Upper lobe of left lung (tissue), 6 donors: ENCODE data around the gene MYO3A. TPM values are rescaled to one million over a fixed set of nuclear protein-coding genes. Genes with fewer than 3 reads are reported as not detected.
"Not testable (repeated sequence)": the region's sequence is repeated elsewhere in the genome, so short reads cannot be mapped to it uniquely, and the experiment has no call there.

Experiments
- ATAC-seq, 2 donors: fragments of 200-7000 bp; cut with Tn5 transposase; one replicate each; pipeline ENCODE4 v1.9.1; 2022; ENCODE audit warnings: mild to moderate bottlenecking in 2 of 2, moderate library complexity in 2 of 2; ENCODE audit not compliant: low FRiP score in 2 of 2
- DNase-seq, 2 donors: peaks; one replicate each; pipeline ENCODE4 v3.0.0-alpha.2; 2019 to 2020
- H3K27ac ChIP-seq, 4 donors: fragments of 200-600 bp; sonication (generic); one replicate each; pipeline ENCODE4 v1.5.1; 2016 to 2019
- H3K27me3 ChIP-seq, 4 donors: fragments of 200-600 bp; sonication (generic); one replicate each; pipeline ENCODE4 v1.5.1; 2017 to 2019
- H3K36me3 ChIP-seq, 4 donors: fragments of 200-600 bp; sonication (generic); one replicate each; pipeline ENCODE4 v1.5.1; 2016 to 2019
- H3K4me1 ChIP-seq, 4 donors: fragments of 200-600 bp; sonication (generic); one replicate each; pipeline ENCODE4 v1.5.1; 2018 to 2019
- H3K4me3 ChIP-seq, 4 donors: fragments of 200-600 bp; sonication (generic); one replicate each; pipeline ENCODE4 v1.5.1; 2017 to 2019; ENCODE audit warnings: mild to moderate bottlenecking in 2 of 4, moderate library complexity in 1 of 4
- H3K9me3 ChIP-seq, 4 donors: fragments of 200-600 bp; sonication (generic); one replicate each; pipeline ENCODE4 v1.5.1; 2018 to 2019
- EP300 ChIP-seq, 4 donors: sonication (generic); formaldehyde crosslinking; IDR thresholded peaks; one replicate each; pipeline ENCODE4 v1.5.1; 2017; ENCODE audit warnings: antibody characterized with exemption in 4 of 4, control low read depth in 2 of 4
- POLR2A ChIP-seq, 4 donors: fragments of 450-650 bp; IDR thresholded peaks; one replicate each; pipeline ENCODE4 v1.5.1; 2016 to 2017; ENCODE audit warnings: antibody characterized with exemption in 4 of 4, mild to moderate bottlenecking in 2 of 4
- POLR2AphosphoS5 ChIP-seq, 2 donors: sonication (generic); formaldehyde crosslinking; IDR thresholded peaks; one replicate each; pipeline ENCODE4 v1.5.1; 2017; ENCODE audit warnings: antibody characterized with exemption in 2 of 2
- WGBS, 2 donors: methylation state at CpG; one replicate each; pipeline ENCODE4 v1.1.5; 2017 to 2018; 5-methylcytosine and 5-hydroxymethylcytosine counted together
- total RNA-seq, 6 donors: library from RNA; depleted of rRNA in 4 of 6; stranded (reverse); fragments of >200 nt in 4 of 6; gene quantifications; one replicate each; pipeline versions ENCODE4 v1.1.0 to v1.2.1, GENCODE V29; 2016 to 2021
- TF ChIP-seq, protein P1 (sequence below), 6 experiments: fragments of 450-650 bp in 4 of 6; fragments of 200-600 bp in 2 of 6; sonication (generic) in 2 of 6; IDR thresholded peaks; one replicate each; pipeline ENCODE4 v1.5.1; 2016 to 2019; ENCODE audit warnings: antibody characterized with exemption in 6 of 6
- donor health status: DM: no; HTN: no; CAD: no; lungs with moderate emphysema.
- donor health status: DM: no; HTN: yes; CAD: no; lungs with severe emphysema.

The MYO3A gene
- total RNA-seq, 6 donors from 2014 or later = 0.15 to 0.49 (median 0.47) TPM; not detected in 3

DNA sequence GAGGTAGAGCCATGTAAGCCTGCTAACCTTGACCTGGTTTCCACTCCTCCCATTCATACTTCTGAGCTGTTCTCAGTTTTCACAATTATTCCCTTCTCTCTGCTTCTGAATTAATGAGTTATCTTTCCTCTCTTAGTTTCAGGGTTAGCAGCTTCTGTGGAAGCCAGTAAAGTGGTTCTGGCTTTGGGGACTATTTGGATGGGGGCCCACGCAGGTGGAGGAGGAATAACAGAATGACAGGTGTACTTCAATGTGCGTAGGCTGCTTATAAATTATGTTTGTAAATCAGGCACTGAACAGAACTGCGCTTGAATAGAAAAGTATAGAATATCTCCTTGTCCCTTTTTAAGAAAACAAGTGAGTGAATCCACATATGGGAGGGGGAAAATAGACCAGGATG, 153.6 kb downstream of the MYO3A start:
- DNase-seq (no peak), ATAC-seq (no peak)
- WGBS, 2 donors = 88 to 90% methylated on average over 3 of the region's 3 CpGs
- Histone ChIP-seq H3K36me3 (no peaks in the 10 kb centered on the region), H3K4me3 (no peak overlapping the region), H3K27me3 (no peaks in the 10 kb centered on the region), H3K9me3 (no peaks in the 10 kb centered on the region), H3K27ac (no peak overlapping the region), H3K4me1 (no peaks in the 10 kb centered on the region)
- TF ChIP-seq EP300 (IDR thresholded peaks at IDR 0.05) (no peak), POLR2AphosphoS5 (IDR thresholded peaks at IDR 0.05) (no peak), POLR2A (IDR thresholded peaks at IDR 0.05) (no peak)
- TF ChIP-seq, protein P1, sequence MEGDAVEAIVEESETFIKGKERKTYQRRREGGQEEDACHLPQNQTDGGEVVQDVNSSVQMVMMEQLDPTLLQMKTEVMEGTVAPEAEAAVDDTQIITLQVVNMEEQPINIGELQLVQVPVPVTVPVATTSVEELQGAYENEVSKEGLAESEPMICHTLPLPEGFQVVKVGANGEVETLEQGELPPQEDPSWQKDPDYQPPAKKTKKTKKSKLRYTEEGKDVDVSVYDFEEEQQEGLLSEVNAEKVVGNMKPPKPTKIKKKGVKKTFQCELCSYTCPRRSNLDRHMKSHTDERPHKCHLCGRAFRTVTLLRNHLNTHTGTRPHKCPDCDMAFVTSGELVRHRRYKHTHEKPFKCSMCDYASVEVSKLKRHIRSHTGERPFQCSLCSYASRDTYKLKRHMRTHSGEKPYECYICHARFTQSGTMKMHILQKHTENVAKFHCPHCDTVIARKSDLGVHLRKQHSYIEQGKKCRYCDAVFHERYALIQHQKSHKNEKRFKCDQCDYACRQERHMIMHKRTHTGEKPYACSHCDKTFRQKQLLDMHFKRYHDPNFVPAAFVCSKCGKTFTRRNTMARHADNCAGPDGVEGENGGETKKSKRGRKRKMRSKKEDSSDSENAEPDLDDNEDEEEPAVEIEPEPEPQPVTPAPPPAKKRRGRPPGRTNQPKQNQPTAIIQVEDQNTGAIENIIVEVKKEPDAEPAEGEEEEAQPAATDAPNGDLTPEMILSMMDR (IDR thresholded peaks at IDR 0.05) = no peak

DNA sequence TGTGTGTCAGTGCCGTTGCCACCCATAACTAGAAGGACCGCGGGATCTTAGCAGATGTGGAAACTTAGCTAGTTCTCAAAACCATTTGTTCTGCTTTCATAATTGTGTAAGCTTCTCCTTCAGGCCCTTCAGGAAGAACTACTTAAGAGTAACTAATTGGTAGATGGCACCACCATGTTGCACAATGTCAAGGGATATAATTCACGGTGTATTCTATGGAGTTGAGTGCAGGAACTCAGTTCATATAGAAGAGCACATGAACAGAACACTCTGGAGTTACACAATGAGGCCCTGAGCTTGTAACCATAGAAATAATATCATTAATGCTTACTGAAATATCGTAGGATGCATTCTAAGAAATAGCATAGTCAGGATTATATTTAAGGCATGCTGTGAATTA, 156.0 kb downstream of the MYO3A start:
- TF ChIP-seq, protein P1 (IDR thresholded peaks at IDR 0.05) = no peak
- TF ChIP-seq POLR2AphosphoS5 (IDR thresholded peaks at IDR 0.05) (no peak), POLR2A (IDR thresholded peaks at IDR 0.05) (no peak), EP300 (IDR thresholded peaks at IDR 0.05) (no peak)
- no peaks in the 10 kb centered on the region for H3K27me3 ChIP-seq
- ATAC-seq = no peak
- no peak for DNase-seq
- H3K27ac ChIP-seq = no peak overlapping the region
- H3K4me1 ChIP-seq = no peaks in the 10 kb centered on the region
- H3K36me3 ChIP-seq = no peaks in the 10 kb centered on the region
- no peak overlapping the region for H3K4me3 ChIP-seq
- WGBS, 2 donors = 70 to 77% methylated on average over 5 of the region's 5 CpGs
- H3K9me3 ChIP-seq = no peaks in the 10 kb centered on the region

DNA sequence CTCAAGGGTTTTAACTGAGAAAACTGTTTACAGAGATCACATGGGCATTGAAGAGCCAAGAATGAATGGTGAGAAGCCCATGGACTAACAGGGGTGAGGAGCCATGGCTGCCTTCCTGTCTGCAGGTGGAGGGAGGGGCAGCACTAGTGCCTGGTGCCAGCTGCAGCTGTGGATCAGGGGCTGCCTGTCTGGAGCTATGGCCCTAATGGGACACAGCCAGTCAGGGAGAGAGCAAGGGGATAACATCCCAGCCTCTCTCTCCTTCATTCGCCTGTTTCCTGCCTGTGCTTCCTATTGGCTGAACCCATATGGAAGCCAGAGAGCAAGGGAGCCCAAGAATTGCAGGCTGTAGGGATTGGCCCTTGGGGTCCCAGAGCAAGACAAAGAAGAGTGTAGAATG, 156.7 kb downstream of the MYO3A start:
- TF ChIP-seq POLR2AphosphoS5 (IDR thresholded peaks at IDR 0.05) = no peak
- TF ChIP-seq POLR2A (IDR thresholded peaks at IDR 0.05) = no peak
- no peak for TF ChIP-seq EP300 (IDR thresholded peaks at IDR 0.05)
- TF ChIP-seq, protein P1 (IDR thresholded peaks at IDR 0.05) = no peak
- H3K4me1 ChIP-seq = no peaks in the 10 kb centered on the region
- no peaks in the 10 kb centered on the region for H3K27me3 ChIP-seq
- H3K4me3 ChIP-seq = no peak overlapping the region
- H3K9me3 ChIP-seq = no peaks in the 10 kb centered on the region
- 85 to 88% methylated on average over 1 of the region's 1 CpG for WGBS, 2 donors
- no peak overlapping the region for H3K27ac ChIP-seq
- ATAC-seq (no peak), DNase-seq (no peak)
- H3K36me3 ChIP-seq = no peaks in the 10 kb centered on the region

DNA sequence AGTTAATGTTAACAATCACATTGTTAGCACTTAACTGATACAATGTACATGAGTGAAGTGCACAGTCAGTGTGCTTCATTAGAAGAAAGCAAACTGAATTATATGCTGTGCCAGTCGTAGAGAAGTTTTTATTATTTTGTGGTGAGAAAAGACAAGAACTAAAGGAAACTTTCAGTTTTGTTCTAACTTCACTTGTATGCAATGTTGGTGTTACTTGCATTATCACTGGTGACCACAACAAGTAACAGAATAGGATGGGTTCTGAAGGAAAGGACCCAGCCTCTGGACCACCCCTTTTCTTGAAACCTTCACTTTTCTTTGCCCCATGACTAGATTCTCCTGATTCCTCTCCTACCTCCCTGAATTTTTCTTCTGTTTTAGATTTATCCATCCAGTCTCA, 159.2 kb downstream of the MYO3A start:
- Histone ChIP-seq H3K9me3 (no peaks in the 10 kb centered on the region), H3K27ac (no peak overlapping the region), H3K27me3 (no peaks in the 10 kb centered on the region), H3K4me3 (no peak overlapping the region), H3K36me3 (no peaks in the 10 kb centered on the region), H3K4me1 (no peaks in the 10 kb centered on the region)
- TF ChIP-seq POLR2A (IDR thresholded peaks at IDR 0.05) = no peak
- TF ChIP-seq POLR2AphosphoS5 (IDR thresholded peaks at IDR 0.05) = no peak
- TF ChIP-seq EP300 (IDR thresholded peaks at IDR 0.05) = no peak
- TF ChIP-seq, protein P1 (IDR thresholded peaks at IDR 0.05) = no peak
- ATAC-seq (no peak), DNase-seq (no peak)
- WGBS, 2 donors = 65 to 66% methylated on average over 1 of the region's 1 CpG

DNA sequence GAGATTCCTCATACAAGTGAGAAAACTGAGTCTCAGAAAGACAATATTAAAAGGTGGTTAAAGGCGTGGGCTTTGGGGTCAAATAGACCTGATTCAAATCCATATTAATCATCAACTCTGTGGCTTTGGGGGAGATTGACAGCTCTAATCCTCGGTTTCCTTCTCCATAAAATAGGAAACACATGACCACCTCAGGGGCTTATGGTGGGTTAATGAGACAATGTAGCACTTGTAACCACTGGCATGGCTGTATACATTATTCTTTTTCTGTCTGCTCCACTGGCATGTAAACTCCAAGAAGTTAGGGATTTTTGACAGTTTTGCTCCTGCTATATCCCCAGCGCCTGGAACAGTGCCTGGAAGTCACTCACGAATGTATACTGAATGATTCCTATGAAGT, 161.8 kb downstream of the MYO3A start:
- Histone ChIP-seq H3K27me3 (no peaks in the 10 kb centered on the region), H3K27ac (no peak overlapping the region), H3K36me3 (no peaks in the 10 kb centered on the region), H3K4me3 (no peak overlapping the region), H3K4me1 (no peaks in the 10 kb centered on the region), H3K9me3 (no peaks in the 10 kb centered on the region)
- WGBS, 2 donors = 65 to 77% methylated on average over 4 of the region's 4 CpGs
- DNase-seq = no peak
- ATAC-seq = no peak
- TF ChIP-seq POLR2A (IDR thresholded peaks at IDR 0.05) (no peak), POLR2AphosphoS5 (IDR thresholded peaks at IDR 0.05) (no peak), EP300 (IDR thresholded peaks at IDR 0.05) (no peak)
- TF ChIP-seq, protein P1 (IDR thresholded peaks at IDR 0.05) = no peak

DNA sequence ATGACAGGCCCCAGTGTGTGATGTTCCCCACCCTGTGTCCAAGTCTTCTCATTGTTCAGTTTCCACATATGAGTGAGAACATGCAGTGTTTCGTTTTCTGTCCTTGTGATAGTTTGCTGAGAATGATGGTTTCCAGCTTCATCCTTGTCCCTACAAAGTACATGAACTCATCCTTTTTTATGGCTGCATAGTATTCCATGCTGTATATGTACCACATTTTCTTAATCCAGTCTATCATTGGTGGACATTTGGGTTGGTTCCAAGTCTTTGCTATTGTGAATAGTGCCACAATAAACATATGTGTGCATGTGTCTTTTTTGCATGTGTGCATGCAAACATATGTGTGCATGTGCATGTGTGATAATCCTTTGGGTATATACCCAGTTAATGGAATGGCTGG, 163.5 kb downstream of the MYO3A start:
- not testable (repeated sequence) for H3K4me3 ChIP-seq, H3K4me1 ChIP-seq, DNase-seq, H3K36me3 ChIP-seq, ATAC-seq, H3K27me3 ChIP-seq, H3K27ac ChIP-seq, H3K9me3 ChIP-seq
- WGBS, 2 donors = 75 to 87% methylated on average over 1 of the region's 1 CpG
